ENCODE results near the gene CHAT.

Gene CHAT

DNA sequence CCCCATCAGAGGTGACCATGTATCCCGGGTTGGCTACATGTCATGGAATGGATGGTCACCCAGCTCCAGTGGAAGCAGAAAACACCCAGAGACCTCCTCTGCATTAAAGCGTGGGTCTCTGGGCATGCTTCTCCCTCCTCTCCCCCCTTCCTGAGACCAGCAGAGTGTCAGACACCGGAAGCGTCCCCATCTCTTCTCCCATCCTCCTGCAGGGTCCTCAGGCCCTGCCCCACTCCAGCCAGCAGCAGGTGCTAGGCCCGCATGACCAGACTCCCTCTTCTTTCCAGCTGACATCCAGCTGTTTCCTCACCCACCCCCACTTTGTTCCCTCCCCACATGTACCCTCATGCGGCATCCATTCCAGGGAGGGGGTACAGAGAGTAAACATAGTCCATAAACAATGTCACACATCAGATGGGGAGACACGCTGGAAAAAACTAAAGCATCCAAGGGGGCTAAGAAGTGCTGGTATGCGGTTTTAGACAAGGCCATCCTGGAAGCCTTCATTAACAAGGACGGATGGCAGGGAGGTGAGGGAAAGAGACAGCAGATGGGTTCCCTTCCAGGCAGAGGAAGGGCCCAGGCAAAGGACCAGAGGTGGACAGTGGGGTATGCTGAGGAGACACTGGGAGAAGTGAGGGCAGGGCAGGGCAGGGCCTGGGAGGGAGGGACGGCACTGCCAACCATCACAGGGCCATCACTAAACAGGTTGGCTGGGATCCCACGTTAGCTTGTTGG is 16.2 kb upstream of the CHAT start:
- no peak for DNase-seq

DNA sequence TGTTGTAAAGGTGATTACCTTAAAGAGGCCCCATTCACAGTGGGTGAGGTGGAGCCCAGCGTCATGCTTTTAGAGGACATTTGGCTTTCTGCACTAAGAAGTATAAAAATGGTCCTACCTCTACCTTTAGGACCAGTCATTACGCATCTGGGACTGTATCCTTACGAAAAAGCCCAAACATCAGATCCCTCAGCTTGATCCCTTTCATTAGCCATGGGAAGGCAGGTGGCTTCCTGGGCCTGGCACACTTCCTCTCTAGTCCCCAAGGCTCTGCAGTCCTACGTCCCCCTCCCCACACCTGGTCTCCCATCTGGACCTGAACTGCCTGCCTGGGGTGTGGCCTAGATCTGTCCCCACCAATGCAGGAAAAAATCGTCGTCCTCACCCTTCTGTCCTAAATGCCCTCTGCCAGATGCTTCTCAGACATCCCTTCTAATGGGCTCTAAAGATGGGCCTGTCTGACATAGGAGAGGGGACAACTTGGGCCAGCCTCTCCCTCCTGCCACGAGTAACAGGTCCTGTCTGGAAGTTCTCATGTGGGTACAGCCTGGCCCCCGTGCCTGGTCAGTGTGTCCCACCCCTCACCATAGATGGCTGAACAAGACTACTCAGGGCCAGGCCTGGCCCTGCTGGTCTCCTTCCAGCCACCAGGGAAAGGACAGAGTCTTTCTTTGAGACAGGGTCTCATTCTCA is 15.5 kb upstream of the CHAT start:
- DNase-seq, result no peak

DNA sequence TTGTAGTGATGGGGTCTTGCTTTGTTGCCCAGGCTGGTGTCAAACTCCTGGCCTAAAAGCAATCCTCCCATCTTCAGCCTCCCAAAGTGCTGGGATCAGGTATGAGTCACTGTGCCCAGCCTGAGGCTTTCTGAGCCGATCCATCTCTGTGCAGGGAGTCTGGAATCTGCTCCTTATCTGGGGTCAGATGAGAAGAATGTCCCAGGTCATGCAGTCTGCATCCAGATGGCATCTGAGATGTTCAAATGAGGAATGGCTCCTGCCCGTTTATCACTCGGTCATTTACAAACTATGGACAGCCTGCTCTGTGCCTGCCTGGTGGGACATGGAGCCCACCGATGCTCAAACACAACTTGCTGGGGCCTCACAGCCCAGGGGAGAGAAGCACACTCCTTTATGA is 14.9 kb upstream of the CHAT start:
- DNase-seq, result no peak

- no peak for DNase-seq
Observed at GRCh38 chr10:49599546-49599945, 14.3 kb upstream of the CHAT start.

DNA sequence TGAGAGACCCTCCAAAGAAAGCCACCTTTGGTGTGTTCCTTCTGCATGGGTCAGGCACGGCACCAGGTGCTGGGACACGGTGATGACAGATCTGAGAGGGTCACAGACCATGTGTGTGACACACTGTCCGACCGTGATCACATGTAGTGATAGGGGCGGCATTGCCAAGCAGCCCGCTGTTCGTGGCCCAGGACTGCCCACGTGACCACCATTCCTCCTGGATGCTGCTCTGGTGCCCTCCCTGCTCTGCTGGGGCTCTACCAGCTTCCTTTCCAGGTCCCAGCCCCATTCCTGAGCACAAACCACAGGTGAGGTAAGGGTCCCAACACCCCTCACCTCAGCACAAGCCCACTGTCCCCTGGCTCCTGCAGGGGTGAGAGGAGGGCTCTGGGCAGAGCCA is 13.8 kb upstream of the CHAT start:
- no peak for DNase-seq

GRCh38 chr10:49600781-49601400 is 12.9 kb upstream of the CHAT start:
- DNase-seq, result no peak

GRCh38 chr10:49601857-49602256 is 12.0 kb upstream of the CHAT start:
- no peak for DNase-seq

- DNase-seq, result no peak
Observed at GRCh38 chr10:49602380-49603023, 11.3 kb upstream of the CHAT start.

GRCh38 chr10:49605216-49605938 is 8.5 kb upstream of the CHAT start:
- no peak for DNase-seq

- DNase-seq, result no peak
Observed at GRCh38 chr10:49605939-49606509, 7.8 kb upstream of the CHAT start.

DNA sequence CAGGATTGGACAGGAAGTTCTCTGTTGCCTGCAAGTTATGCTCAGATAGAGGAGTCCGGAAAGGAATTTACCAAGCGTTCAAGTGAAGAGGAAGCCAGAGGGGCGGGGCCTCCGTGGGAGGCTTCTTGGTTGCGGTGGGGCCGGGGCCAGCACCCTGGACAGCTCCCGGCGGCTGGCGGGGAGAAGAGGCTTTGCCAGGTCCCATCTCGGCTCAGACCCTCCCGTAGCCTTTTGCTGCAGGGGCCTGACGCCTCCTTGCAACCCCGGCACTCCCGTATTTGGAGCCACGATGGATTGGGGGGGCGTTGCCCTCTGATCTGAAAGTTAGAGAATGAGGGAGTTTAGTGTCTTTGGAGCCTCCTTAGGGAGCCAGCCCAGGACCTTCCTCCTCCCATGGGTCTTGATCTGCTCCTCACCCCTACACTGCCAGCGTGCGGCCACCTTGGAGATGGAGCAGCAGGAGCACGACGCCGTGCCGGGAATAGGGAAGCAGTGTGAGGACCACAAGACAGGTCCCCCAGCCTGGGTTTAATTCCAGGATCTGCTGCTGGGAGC is 6.8 kb upstream of the CHAT start:
- peak; percentile 65 for DNase-seq

- no peak for DNase-seq
Observed at GRCh38 chr10:49608166-49609005, 5.5 kb upstream of the CHAT start.

DNA sequence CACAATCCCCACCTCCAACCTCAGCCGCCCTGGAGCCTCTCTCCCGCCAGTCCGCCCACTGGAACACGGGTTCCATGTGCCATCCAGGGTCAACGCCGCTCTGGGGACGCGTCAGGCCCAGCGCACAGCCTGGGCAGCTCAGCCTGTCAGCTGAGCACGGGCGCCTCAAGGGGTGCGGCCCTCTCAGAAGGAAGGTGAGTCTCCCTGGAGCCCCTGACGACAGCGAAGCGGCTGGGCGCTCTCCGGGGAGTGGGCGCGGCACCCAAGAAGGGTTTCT is 4.9 kb upstream of the CHAT start:
- no peak for DNase-seq

GRCh38 chr10:49609283-49610113 is 4.3 kb upstream of the CHAT start:
- DNase-seq, result no peak

DNA sequence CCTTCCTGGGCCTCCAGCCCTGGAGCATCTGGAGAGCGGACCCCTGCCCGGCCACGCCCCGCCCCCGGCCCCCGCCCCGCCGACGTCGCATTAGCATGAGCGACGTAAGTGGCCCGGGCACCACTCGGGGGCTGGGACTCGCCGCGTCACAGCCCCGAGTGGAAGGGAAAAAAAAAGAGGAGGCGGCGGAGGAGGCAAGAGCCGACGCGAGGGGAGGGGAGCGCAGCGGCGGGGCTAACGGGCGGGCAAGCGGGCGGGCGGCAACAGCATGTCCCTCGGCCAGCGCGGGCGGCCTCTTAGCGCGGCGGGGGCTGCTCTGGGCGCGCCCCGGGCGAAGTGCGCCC is 3.8 kb upstream of the CHAT start, which contains the start of gene SLC18A3:
TSS of gene SLC18A3 (plus strand) at position 197 of the 344 bp plus-strand sequence. CDS start 431 bp downstream, outside the sequence.
- DNase-seq, result no peak

GRCh38 chr10:49610458-49611165 is 3.2 kb upstream of the CHAT start:
- DNase-seq, result no peak

- peak; percentile 41 for DNase-seq
Observed at GRCh38 chr10:49611166-49611815, 2.5 kb upstream of the CHAT start.

DNA sequence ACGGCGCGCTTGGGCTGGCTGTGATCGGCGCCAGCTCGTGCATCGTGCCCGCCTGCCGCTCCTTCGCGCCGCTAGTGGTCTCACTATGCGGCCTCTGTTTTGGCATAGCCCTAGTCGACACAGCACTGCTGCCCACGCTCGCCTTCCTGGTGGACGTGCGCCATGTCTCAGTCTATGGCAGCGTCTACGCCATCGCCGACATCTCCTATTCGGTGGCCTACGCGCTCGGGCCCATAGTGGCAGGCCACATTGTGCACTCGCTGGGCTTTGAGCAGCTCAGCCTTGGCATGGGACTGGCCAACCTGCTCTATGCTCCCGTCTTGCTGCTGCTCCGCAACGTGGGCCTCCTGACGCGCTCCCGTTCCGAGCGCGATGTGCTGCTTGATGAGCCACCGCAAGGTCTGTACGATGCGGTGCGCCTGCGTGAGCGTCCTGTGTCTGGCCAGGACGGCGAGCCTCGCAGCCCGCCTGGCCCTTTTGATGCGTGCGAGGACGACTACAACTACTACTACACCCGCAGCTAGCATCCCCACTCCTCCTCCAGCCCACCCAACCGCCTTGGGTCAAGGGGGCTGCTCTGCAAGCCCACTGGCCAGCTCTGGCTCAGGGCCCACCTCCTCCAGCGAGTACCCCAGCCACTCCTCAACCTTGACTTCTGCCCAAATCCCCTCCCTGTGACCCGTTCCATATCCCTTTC is 1.9 kb upstream of the CHAT start:
- DNase-seq, result no peak

All from hematopoietic multipotent progenitor cell treated with erythropoietin and hydrocortisone succinate and interleukin-3 and kit ligand, for 8 days (in vitro differentiated cells).